PC-3 (cell line): ENCODE data around the gene CHRDL2. TPM values are rescaled to one million over a fixed set of nuclear protein-coding genes. Genes with fewer than 3 reads are reported as not detected.

ENCODE experiments used
- ATAC-seq: fragments of 200-7000 bp; cut with Tn5 transposase; 2 replicates; pipeline ENCODE4 v1.9.1; 2020; ENCODE audit warnings: mild to moderate bottlenecking, moderate library complexity
- BruUV-seq: library from RNA; stranded (reverse); fragments of 400-500 nt; replicated peaks from 2 replicates; lab custom pipeline; 2021; lab: Mats Ljungman, UMichigan
- CTCF ChIA-PET: fragments of 300-600 bp; sonication (Branson Sonifier 250); formaldehyde crosslinking; loops from one replicate; lab custom pipeline; 2022; ENCODE audit warnings: antibody characterized with exemption; lab: Charles Lee
- POLR2A ChIA-PET: fragments of 300-600 bp; sonication (Branson Sonifier 250); formaldehyde crosslinking; loops from one replicate; lab custom pipeline; 2022; ENCODE audit warnings: antibody characterized with exemption; ENCODE audit not compliant: unreplicated experiment; lab: Charles Lee
- DNase-seq: peaks from one replicate; pipeline ENCODE4 v3.0.0-alpha.2; 2015
- H2AFZ ChIP-seq: fragments of 300-600 bp; sonication (generic); 2 replicates; pipeline ENCODE4 v1.6.0; 2016; ENCODE audit warnings: antibody characterized with exemption, low read length
- H3F3A ChIP-seq: fragments of 300-600 bp; sonication (generic); one replicate; pipeline ENCODE4 v1.6.0; 2017; ENCODE audit warnings: antibody characterized with exemption, low read length, control low read depth, mild to moderate bottlenecking; ENCODE audit not compliant: unreplicated experiment
- H3K27ac ChIP-seq: fragments of 300-600 bp; sonication (generic); 2 replicates; pipeline ENCODE4 v1.5.1; 2016; ENCODE audit warnings: mild to moderate bottlenecking, low read length
- H3K27me3 ChIP-seq: fragments of 300-600 bp; sonication (generic); 2 replicates; pipeline ENCODE4 v1.6.1; 2016; ENCODE audit warnings: low read length, mixed read lengths
- H3K36me3 ChIP-seq: fragments of 300-600 bp; sonication (generic); 2 replicates; pipeline ENCODE4 v1.6.1; 2016; ENCODE audit warnings: low read depth, mixed run types, low read length, mixed read lengths
- H3K4me1 ChIP-seq: fragments of 300-600 bp; sonication (generic); 2 replicates; pipeline ENCODE4 v1.5.1; 2016; ENCODE audit warnings: low read length; ENCODE audit not compliant: insufficient read depth
- H3K4me2 ChIP-seq: fragments of 300-600 bp; sonication (generic); 2 replicates; pipeline ENCODE4 v1.6.0; 2016; ENCODE audit warnings: low read length
- H3K4me3 ChIP-seq: fragments of 300-600 bp; sonication (generic); 2 replicates; pipeline ENCODE4 v1.5.1; 2016; ENCODE audit warnings: mild to moderate bottlenecking, low read length, mixed read lengths
- H3K79me2 ChIP-seq: fragments of 300-600 bp; sonication (generic); 2 replicates; pipeline ENCODE4 v1.6.1; 2017; ENCODE audit warnings: low read length, mixed read lengths
- H3K9ac ChIP-seq: fragments of 300-600 bp; sonication (generic); 2 replicates; pipeline ENCODE4 v1.6.0; 2016; ENCODE audit warnings: mild to moderate bottlenecking, low read length
- H3K9me2 ChIP-seq: fragments of 300-600 bp; sonication (generic); replicated peaks from 2 replicates; pipeline ENCODE4 v1.6.1; 2016; ENCODE audit warnings: mixed run types, low read length, mixed read lengths
- H3K9me3 ChIP-seq: fragments of 300-600 bp; sonication (generic); 2 replicates; pipeline ENCODE4 v1.6.1; 2016; ENCODE audit warnings: low read length, mixed read lengths
- H4K20me1 ChIP-seq: fragments of 300-600 bp; sonication (generic); 2 replicates; pipeline ENCODE4 v1.6.1; 2016; ENCODE audit warnings: low read length, mixed read lengths
- CTCF ChIP-seq: fragments of 300-600 bp; sonication (generic); conservative IDR thresholded peaks from 2 replicates; pipeline ENCODE4 v1.5.1; 2017; ENCODE audit warnings: antibody characterized with exemption, low read depth, mild to moderate bottlenecking, low read length
- EZH2 ChIP-seq: fragments of 300-600 bp; sonication (generic); IDR thresholded peaks from one replicate; pipeline ENCODE4 v1.6.1; 2017; ENCODE audit warnings: antibody characterized with exemption, mild to moderate bottlenecking, low read length; ENCODE audit not compliant: unreplicated experiment
- EZH2phosphoT487 ChIP-seq: fragments of 300-600 bp; sonication (generic); IDR thresholded peaks from 2 replicates; pipeline ENCODE4 v1.6.1; 2018; ENCODE audit warnings: mild to moderate bottlenecking, antibody characterized with exemption, low read length, borderline replicate concordance
- intact Hi-C: fragments of 100-400 bp; cut with micrococcal nuclease; formaldehyde crosslinking; loops from 2 replicates; pipeline ENCODE4 v1.9.0; 2023
- microRNA-seq: library from miRNA; unstranded; fragments of <30 nt; microRNA quantifications from one replicate; pipeline ENCODE4 v1.1.0, GENCODE V29; 2020; ENCODE audit not compliant: unreplicated experiment
- total RNA-seq: library from RNA; depleted of rRNA; stranded (reverse); fragments of >200 nt; gene quantifications from 2 replicates; pipeline ENCODE4 v1.2.3, GENCODE V29; 2014; rRNA removed

Gene CHRDL2
- total RNA-seq, 1 experiment from 2014 or later = not detected

- CTCF ChIA-PET = no interaction called here
Observed at GRCh38 chr11:74647831-74648230, 83.4 kb downstream of the CHRDL2 start.

GRCh38 chr11:74647404-74647803 is 83.8 kb downstream of the CHRDL2 start:
- POLR2A ChIA-PET = no interaction called here
- no peak overlapping the region for H3K9ac ChIP-seq
- DNase-seq = no peak
- CTCF ChIA-PET = no interaction called here
- H3K27ac ChIP-seq = no peak overlapping the region
- no peak overlapping the region for H3K4me2 ChIP-seq
- BruUV-seq = no TSS peak
- no peak overlapping the region for H3K4me3 ChIP-seq
- H3K27me3 ChIP-seq = no peaks in the 10 kb centered on the region
- no peak overlapping the region for H2AFZ ChIP-seq
- H3K9me3 ChIP-seq = no peaks in the 10 kb centered on the region
- no peak for ATAC-seq
- H3K36me3 ChIP-seq = peaks cover 21% of the 10 kb centered on the region; the same call in 1 of the 2 replicates
- no peak for TF ChIP-seq EZH2
- TF ChIP-seq EZH2phosphoT487 = no peak
- TF ChIP-seq CTCF = no peak
- no peaks in the 10 kb centered on the region for H3K4me1 ChIP-seq
- no peaks in the 10 kb centered on the region for H4K20me1 ChIP-seq
- H3K79me2 ChIP-seq = no peaks in the 10 kb centered on the region
- H3K9me2 ChIP-seq = no peaks in the 10 kb centered on the region
- intact Hi-C loops = no loop called here
- no peaks in the 10 kb centered on the region for H3F3A ChIP-seq

More at GRCh38 chr11:74647831-74648230, 83.4 kb downstream of the CHRDL2 start:
- intact Hi-C loops = no loop called here
- Histone ChIP-seq H2AFZ (no peak overlapping the region), H3K79me2 (no peaks in the 10 kb centered on the region), H3K9ac (no peak overlapping the region), H3F3A (no peaks in the 10 kb centered on the region), H3K9me2 (no peaks in the 10 kb centered on the region), H3K36me3 (peaks cover 20% of the 10 kb centered on the region), H3K4me1 (no peaks in the 10 kb centered on the region), H3K4me3 (no peak overlapping the region), H3K27me3 (no peaks in the 10 kb centered on the region), H3K27ac (no peak overlapping the region), H3K4me2 (no peak overlapping the region), H3K9me3 (no peaks in the 10 kb centered on the region), H4K20me1 (no peaks in the 10 kb centered on the region)
- DNase-seq = no peak
- TF ChIP-seq CTCF (no peak), EZH2phosphoT487 (no peak), EZH2 (no peak)
- ATAC-seq = no peak
- POLR2A ChIA-PET = no interaction called here
- BruUV-seq = no TSS peak

GRCh38 chr11:74646954-74647353 is 84.3 kb downstream of the CHRDL2 start:
- ATAC-seq = no peak

More at GRCh38 chr11:74646954-74647353, 84.3 kb downstream of the CHRDL2 start:
- Histone ChIP-seq H3K27ac (no peak overlapping the region), H3K4me3 (no peak overlapping the region), H4K20me1 (no peaks in the 10 kb centered on the region), H3K9me3 (no peaks in the 10 kb centered on the region), H3K9ac (no peak overlapping the region), H3K4me1 (no peaks in the 10 kb centered on the region), H3K4me2 (no peak overlapping the region), H3K9me2 (no peaks in the 10 kb centered on the region), H3K36me3 (peaks cover 25% of the 10 kb centered on the region), H3F3A (no peaks in the 10 kb centered on the region), H2AFZ (no peak overlapping the region), H3K27me3 (no peaks in the 10 kb centered on the region), H3K79me2 (no peaks in the 10 kb centered on the region)
- POLR2A ChIA-PET = no interaction called here
- TF ChIP-seq EZH2phosphoT487 (no peak), EZH2 (no peak), CTCF (no peak)
- DNase-seq = no peak
- CTCF ChIA-PET = no interaction called here
- intact Hi-C loops = no loop called here
- BruUV-seq = no TSS peak

Small RNAs within 50 kb of the gene (microRNA-seq; reads per million reads assigned to microRNA genes)
- not detected for gene MIR4696

Other genes starting within 250 kb of the CHRDL2 start
- 9.4 and 11.3 TPM in 2 replicates for gene LIPT2, start 237.7 kb downstream of the CHRDL2 start, total RNA-seq
- 25.5 and 28.4 TPM in 2 replicates for gene POLD3, start 138.8 kb downstream of the CHRDL2 start, total RNA-seq
- gene RNF169, start 17.4 kb upstream of the CHRDL2 start, total RNA-seq = 20.4 and 20.8 TPM in 2 replicates
- 18.1 and 23.5 TPM in 2 replicates for gene XRRA1, start 217.7 kb upstream of the CHRDL2 start, total RNA-seq
- 129 and 142 TPM in 2 replicates for gene SPCS2, start 217.8 kb upstream of the CHRDL2 start, total RNA-seq